Measurements from ENCODE around the gene LRRC61.

Gene LRRC61

GRCh38 chr7:150358433-150358832 is 35.3 kb downstream of the LRRC61 start:
- DNase-seq, result no peak

DNA sequence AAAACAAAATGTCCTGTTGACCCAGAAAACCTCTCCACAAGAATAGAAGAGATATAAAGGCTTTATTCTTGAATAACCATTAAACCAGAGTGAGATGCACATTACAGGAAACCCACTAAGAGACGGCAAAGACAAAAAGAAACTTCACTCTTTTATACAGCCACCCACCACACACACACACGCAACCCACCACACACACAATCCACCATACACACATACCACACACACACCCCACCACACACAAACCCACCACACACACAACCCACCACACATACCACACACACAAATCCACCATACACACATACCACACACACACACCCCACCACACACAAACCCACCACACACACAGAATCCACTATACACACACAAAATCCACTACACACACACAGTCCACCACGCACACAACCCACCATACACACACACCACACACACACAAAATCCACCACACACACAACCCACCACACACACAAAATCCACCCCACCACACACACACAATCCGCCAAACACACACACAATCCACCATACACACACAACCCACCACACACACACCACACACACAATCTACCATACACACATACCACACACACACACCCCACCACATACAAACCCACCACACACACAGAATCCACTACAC is 36.0 kb downstream of the LRRC61 start:
- no peak for DNase-seq

DNA sequence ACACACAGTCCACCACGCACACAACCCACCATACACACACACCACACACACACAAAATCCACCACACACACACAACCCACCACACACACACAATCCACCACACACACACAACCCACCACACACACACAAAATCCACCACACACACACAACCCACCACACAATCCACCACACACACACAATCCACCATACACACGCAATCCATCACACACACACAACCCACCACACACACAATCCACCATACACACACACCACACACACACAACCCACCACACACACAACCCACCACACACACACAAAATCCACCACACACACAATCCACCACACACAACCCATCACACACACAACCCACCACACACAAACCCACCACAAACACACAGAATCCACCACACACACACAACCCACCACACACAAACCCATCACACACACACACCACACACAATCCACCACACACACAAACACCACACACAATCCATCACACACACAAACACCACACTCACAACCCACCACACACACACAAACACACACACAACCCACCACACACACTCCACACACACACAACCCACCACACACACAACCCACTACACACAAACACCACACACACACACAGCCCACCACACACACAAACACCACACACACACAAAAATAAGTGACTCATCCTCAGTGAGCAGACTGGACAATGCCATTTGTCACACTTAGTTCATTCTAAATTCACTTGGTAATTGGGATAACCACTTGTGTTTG is 36.6 kb downstream of the LRRC61 start:
- no peak for DNase-seq

- DNase-seq, result no peak
Measured at GRCh38 chr7:150360363-150361058, 37.4 kb downstream of the LRRC61 start.

DNA sequence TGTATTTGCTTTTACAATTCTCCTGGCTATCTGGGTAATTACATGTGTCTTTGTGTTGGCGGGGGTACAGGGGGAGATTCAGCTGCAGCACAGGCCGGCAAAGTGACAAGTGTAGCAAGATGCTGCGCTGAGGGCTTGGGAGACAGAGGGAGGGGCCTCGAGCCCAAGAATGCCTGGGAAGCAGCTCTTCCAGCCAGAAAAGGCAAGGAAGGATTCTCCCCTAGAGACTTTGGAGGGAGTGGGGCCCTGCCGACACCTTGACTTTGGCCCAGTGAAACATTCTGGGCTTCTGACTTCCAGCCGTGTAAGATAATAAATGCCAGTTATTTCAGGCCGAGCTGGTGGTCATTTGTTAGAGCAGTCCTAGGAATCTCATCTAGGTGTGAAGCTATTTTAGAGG is 38.2 kb downstream of the LRRC61 start:
- no peak for DNase-seq

DNA sequence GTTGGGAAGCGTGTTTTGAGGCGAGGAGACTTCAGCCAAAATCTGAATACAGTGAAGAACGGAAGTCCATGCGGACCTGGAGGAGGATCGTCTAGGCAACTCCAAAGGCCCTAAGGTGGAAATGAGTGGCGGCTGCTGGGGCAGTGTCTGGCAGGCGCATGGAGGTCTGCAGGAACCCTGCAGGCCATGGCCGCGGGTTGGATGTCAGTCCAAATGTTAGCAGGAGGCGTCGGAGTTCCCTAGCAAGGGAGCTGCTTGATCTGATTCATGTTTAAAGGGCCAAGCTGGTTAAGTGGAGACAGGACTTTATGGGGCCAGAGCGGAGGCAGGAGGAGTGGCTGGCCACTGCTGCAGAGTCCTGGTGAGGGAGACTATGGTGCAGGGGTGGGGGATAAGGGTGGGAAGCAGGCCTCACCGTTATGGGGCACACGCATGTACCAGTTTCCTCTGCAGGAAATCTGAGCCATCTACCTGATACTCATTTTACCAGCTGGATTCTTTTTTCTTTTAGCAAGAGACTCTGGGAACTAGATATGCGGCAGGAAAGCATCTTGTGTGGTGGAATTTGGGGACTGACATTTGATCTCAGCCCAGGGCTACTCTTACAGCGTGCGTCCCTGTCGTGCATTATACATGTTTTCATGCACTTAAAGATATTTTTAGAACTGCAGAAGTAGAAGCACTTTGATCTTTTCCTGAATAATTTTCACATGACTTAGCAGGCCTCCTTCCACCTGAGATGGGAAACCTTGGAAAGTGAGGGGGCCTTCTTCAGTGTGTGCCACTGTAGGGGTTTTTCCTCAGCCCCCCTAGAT is 38.9 kb downstream of the LRRC61 start:
- no peak for DNase-seq

DNA sequence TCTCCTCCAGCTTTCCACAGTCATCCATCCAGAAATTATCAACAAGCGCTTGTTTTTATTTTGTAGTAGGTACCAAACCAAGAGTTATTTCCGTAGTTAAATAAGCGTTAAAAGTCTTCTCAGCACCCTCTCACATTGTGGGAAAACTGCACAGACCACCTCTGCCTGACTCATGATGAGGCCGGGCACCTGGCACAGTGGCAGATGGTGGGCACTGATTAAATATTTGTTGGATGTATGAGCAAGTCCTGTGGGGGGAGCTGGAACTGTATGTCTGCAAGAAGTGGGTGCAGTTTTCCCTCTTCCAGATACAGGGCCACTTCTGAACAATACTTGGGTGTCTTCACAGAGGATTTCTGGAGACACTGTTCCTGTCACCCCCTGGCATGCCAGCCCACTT is 40.2 kb downstream of the LRRC61 start:
- no peak for DNase-seq

DNA sequence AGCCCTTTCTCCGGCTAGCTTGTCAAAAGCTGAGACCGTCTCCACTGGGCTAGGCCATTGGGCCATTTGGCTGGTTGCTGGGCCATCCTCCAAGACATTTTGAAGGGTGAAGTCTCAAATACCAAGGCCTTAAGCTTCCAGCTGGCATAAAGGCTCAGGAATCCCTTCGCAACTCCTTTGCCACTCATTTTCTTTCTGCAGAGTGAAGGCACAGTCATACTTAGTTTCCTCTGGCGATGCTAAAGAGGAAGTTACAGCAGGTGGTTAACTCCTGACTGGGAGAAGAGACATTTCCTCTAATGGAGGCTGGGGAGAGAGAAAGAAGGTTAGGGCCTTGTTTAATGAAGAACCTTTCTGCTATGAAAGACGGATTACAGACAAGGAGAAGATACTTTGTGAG is 40.7 kb downstream of the LRRC61 start:
- DNase-seq, result no peak

DNA sequence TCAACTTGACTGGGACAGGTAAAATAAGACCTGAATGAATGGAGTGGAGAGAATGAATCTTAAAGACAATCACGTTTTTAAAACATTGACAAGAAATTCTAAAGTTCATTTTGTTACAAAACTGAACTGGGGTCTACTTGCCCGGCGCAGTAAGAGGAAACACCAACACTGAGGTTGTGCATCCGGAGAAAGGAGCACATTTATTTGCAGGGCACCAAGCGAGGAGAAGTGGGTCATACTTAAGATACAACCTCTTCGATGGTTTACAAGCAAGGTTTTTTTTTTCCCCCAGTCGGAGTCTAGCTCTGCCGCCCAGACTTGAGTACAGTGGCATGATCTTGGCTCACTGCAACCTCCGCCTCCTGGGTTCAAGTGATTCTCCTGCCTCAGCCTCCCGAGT is 42.0 kb downstream of the LRRC61 start:
- DNase-seq, result no peak

GRCh38 chr7:150365673-150366398 is 42.7 kb downstream of the LRRC61 start:
- DNase-seq, result no peak

GRCh38 chr7:150367677-150368095 is 44.5 kb downstream of the LRRC61 start:
- DNase-seq, result peak; percentile 85

DNA sequence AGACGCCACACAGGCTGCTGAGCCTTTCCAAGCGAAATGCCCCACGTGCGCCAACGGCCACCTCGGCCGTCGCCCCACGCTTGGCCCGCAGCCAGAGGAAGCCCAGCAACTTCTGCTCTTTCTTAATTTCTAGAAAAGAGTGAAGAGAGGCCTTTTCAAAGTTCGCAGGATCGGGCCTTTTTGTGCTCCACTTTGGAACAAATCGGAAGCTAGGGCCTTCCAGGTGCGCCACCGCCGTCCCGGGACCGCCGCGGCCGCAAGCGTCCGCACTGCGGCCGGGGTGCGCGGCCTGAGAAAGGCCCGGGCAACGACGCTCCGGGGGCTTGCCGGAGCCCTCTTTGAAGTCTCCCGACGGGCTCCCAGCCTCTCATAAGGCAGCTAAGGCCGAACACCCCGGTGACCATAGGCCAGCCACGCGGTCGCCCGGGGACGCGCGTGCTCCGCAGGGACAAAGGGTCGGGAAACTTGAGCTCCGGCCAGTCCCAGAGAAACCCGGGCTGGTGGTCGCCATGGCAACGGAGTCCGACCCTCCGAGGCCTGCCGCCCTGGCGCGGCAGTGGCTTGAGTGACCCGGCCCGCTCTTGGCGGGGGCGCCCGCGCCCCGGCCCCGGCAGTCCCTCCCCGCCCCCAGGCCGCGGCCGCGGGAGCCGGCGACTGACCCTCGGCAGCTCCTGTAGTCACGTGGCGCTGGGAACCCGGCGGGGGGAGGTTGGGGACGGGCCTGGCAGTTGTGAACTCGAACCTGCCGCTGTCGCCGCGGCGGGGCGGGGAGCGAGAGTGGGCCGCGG is 45.1 kb downstream of the LRRC61 start, which contains the start of gene REPIN1:
Gene REPIN1 (plus strand): TSS at position 727 of the 788 bp plus-strand sequence. CDS start 890 bp downstream, outside the sequence.
- DNase-seq, result peak; percentile 64

DNA sequence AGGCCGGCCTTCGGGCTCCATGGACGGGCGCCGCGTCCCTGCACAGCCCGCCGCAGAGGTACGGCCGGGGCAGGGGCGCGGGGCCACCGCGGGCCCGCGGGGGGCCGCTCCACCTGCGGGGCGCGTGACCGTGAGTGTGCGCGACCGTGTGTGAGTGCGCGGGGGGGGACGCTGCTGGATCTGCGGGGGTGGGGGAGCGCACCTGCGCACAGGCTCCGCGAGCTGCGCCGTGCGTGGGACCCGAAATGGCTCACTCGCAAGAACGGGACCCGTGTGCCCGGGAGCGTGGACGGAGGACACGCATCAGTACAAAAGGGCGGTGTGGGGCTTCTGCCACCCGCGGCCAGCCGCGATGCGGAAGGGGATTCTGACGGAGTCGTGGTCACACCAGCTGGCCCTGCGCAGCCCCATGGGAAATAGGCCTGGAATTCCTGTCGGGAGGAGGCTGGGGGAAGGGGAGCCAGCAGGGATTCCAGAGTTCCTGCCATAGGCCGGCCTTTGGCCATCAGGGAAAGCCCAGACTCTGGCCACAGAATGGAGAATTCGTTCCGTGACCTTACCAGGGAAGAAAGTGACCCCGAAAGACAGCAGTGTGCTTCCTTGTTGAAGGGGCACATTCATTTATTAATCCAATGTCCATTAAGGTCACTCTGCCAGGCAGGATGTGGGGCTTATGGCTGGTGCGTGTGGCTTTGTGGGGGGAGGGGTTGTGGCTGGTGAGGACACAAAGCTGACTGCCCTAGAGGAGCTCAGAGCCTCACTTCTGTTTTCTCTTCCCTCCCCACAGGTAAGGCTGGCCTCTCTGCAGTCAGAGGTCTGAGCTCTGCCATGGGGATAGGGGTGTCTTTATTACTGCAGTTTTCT is 46.0 kb downstream of the LRRC61 start:
- DNase-seq, result peak; percentile 51

DNA sequence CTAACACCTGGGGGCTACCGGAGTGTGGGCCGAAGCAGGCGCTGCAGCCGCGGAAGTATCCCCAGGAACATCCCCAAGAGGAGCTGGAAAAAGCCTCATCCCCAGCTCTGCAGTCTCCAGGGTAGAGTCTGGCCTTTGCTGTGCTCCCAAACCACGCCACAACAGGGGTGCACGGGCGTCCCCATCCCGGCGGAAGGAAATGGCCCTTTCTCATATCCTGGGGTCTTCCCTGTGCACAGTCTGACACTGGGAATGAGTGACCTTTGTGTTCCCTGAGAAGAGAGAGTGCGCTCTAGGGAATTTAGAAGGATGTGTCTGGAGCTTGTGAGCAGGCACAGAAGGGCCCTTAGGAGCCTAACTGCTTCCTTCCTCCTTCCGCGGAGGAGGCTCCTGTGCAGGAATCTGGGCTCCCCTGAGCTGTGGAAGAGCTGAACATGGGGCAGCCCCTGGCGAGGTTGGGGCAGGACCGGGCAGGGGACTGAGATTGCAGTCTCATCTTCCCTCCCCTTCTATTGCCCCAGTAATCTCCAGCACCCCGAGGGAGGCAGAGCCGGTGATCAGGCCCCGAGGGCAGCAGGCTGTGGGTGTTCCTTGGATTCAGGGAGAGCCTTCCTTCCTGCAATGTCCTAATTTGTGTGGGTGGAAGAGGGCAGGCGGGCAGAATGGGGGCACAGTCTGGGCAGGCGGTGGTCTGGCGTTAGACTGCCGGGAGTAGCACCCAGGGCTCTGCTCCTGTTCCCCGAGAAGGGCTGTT is 46.8 kb downstream of the LRRC61 start:
- no peak for DNase-seq

GRCh38 chr7:150370612-150371071 is 47.5 kb downstream of the LRRC61 start:
- DNase-seq, result no peak

- DNase-seq, result no peak
Measured at GRCh38 chr7:150371131-150371995, 48.2 kb downstream of the LRRC61 start.

GRCh38 chr7:150371996-150372270 is 48.8 kb downstream of the LRRC61 start:
- no peak for DNase-seq

DNA sequence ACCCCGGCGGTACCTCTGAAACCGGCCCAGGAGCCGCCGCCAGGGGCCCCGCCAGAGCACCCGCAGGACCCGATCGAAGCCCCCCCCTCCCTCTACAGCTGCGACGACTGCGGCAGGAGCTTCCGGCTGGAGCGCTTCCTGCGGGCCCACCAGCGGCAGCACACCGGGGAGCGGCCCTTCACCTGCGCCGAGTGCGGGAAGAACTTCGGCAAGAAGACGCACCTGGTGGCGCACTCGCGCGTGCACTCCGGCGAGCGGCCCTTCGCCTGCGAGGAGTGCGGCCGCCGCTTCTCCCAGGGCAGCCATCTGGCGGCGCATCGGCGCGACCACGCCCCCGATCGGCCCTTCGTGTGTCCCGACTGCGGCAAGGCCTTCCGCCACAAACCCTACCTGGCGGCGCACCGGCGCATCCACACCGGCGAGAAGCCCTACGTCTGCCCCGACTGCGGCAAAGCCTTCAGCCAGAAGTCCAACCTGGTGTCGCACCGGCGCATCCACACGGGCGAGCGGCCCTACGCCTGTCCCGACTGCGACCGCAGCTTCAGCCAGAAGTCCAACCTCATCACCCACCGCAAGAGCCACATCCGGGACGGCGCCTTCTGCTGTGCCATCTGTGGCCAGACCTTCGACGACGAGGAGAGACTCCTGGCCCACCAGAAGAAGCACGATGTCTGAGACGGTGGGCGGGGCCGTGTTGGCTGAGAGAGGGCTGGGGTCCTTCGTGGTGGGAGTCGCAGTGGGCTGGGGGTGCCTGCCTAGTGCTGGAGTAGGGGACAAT is 49.3 kb downstream of the LRRC61 start:
- no peak for DNase-seq
